Skeletal muscle satellite cell (primary cell): ENCODE results near the gene CPEB1.
"Not testable (repeated sequence)": the region's sequence is repeated elsewhere in the genome, so short reads cannot be mapped to it uniquely, and the experiment has no call there.

Experiments
- H3K27me3 ChIP-seq: 2 replicates; pipeline ENCODE4 v1.7.0; 2013; ENCODE audit warnings: low read length; ENCODE audit not compliant: control insufficient read depth, insufficient read depth
- H3K36me3 ChIP-seq: 2 replicates; pipeline ENCODE4 v1.7.0; 2013; ENCODE audit warnings: mild to moderate bottlenecking, control low read depth, low read length; ENCODE audit not compliant: insufficient read depth
- H3K4me1 ChIP-seq: 2 replicates; pipeline ENCODE4 v1.7.0; 2013; ENCODE audit warnings: low read length; ENCODE audit not compliant: control insufficient read depth, insufficient read depth
- H3K4me2 ChIP-seq: 2 replicates; pipeline ENCODE4 v1.7.0; 2013; ENCODE audit warnings: mild to moderate bottlenecking, low read length
- H3K4me3 ChIP-seq: 2 replicates; pipeline ENCODE4 v1.7.0; 2013; ENCODE audit warnings: low read length
- H3K9ac ChIP-seq: 2 replicates; pipeline ENCODE4 v1.7.0; 2013; ENCODE audit warnings: mild to moderate bottlenecking, low read depth, low read length, moderate library complexity
- H3K9me3 ChIP-seq: replicated peaks from 2 replicates; pipeline ENCODE4 v1.7.0; 2013; ENCODE audit warnings: mild to moderate bottlenecking, control low read depth, low read length

The CPEB1 gene

DNA sequence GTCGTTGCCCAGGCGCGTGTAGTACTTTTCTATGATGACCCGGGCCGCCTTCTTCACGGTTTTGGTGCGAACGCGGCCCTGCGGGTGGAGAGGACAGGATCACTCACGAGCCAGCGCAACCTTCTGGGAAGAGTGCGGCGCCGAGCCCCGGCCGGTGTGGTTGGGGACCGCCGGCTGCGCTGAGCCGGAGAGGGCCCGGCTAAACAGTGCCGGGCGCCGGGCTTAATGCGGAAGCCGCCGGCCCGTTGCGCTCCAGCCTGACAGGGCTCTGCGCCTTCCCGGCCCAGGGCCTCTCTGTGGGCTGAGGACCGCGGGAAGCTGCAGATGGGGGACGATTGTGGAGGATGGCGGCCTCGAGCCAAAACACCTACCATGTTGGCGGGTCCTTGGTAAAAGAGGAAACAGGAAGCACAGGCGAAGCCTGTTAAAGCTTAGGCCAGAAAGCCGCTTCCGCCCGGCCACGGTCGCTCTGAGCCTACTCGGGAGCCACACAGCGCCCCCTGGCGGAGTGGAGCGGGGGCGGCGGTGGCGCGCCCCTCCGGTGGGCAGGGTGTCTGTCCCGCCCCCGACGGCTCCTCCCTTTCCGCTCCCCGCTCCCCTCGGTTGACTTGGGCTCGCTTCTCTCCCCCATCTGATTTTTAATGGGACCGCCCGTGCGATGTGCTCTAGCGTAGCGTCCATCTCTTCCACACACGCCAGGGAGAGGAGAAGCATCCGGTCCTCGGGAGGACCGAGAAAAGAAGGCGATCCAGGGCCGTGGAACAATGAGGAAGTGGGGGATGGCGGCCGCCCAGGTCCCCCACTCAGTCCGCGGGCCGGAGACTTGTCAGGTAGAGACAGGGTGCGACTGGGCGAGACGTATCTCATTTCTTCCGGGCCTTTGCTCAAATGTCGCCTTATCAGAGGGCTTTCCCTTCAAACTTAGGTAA, 106.8 kb downstream of the CPEB1 start, which contains the start of gene RPS17:
Gene RPS17, minus strand, starts transcription at position 403 of the 929 bp plus-strand sequence. Its CDS starts 29 bp downstream, at position 374.
- no peaks in the 10 kb centered on the region for H3K9me3 ChIP-seq
- peaks cover 28% of the 10 kb centered on the region for H3K4me1 ChIP-seq
- peak within 1 kb of the TSS; percentile 95 for H3K4me2 ChIP-seq
- H3K4me3 ChIP-seq, result peak within 1 kb of the TSS; percentile 98
- peak within 1 kb of the TSS; percentile 100 for H3K9ac ChIP-seq
- H3K36me3 ChIP-seq, result peaks cover 47% of the 10 kb centered on the region
- no peaks in the 10 kb centered on the region for H3K27me3 ChIP-seq

- Histone ChIP-seq H3K9me3 (no peaks in the 10 kb centered on the region), H3K27me3 (no peaks in the 10 kb centered on the region), H3K4me3 (peak overlapping the region; percentile 98), H3K9ac (peak overlapping the region; percentile 100), H3K36me3 (peaks cover 50% of the 10 kb centered on the region), H3K4me2 (peak overlapping the region; percentile 92), H3K4me1 (peaks cover 28% of the 10 kb centered on the region)
Observed at GRCh38 chr15:82539691-82540054, 107.5 kb downstream of the CPEB1 start.

- Histone ChIP-seq H3K36me3 (peaks cover 54% of the 10 kb centered on the region), H3K4me3 (peak overlapping the region; percentile 98), H3K9me3 (no peaks in the 10 kb centered on the region)
Observed at GRCh38 chr15:82538961-82539690, 108.0 kb downstream of the CPEB1 start.

DNA sequence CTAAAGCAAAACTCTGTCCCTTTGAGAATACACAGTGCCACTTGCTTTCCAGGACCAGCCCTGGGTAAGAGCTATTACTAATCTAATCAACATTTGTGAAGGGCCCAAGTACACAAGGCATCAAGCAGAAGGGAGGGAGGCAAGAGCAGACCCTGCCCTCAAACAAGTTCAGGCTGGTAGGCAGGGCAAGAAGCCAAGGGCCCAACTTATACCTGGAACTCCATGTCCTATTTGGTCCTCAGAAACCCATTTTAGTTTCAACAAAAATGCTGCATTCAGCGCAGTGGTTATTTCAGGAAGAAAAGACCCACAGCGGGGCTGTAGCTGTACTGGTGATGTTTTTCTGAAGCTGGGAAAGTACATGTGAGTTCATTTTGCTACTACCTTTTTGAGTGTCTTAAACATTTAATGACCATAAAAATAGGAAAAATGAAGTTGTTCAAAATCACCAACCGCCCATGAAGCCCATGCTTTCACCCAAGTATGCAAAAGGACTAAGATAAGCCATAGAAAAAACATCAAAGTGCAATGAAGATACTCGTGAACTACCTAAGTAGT, 109.7 kb downstream of the CPEB1 start:
- H3K36me3 ChIP-seq, result peaks cover 63% of the 10 kb centered on the region
- peak overlapping the region; percentile 100 for H3K9ac ChIP-seq
- peak overlapping the region; percentile 92 for H3K4me2 ChIP-seq
- no peaks in the 10 kb centered on the region for H3K9me3 ChIP-seq
- peaks cover 24% of the 10 kb centered on the region for H3K4me1 ChIP-seq
- no peaks in the 10 kb centered on the region for H3K27me3 ChIP-seq
- H3K4me3 ChIP-seq, result peak overlapping the region; percentile 98

More at GRCh38 chr15:82538961-82539690, 108.0 kb downstream of the CPEB1 start:
- H3K9ac ChIP-seq, result peak overlapping the region; percentile 100
- H3K27me3 ChIP-seq, result no peaks in the 10 kb centered on the region
- H3K4me2 ChIP-seq, result peak overlapping the region; percentile 92
- H3K4me1 ChIP-seq, result peaks cover 28% of the 10 kb centered on the region

- H3K4me2 ChIP-seq, result peak overlapping the region; percentile 92
- H3K4me3 ChIP-seq, result no peak overlapping the region
- no peak overlapping the region for H3K9ac ChIP-seq
- no peaks in the 10 kb centered on the region for H3K27me3 ChIP-seq
- H3K36me3 ChIP-seq, result peaks cover 63% of the 10 kb centered on the region
- no peaks in the 10 kb centered on the region for H3K9me3 ChIP-seq
- H3K4me1 ChIP-seq, result peaks cover 24% of the 10 kb centered on the region
Observed at GRCh38 chr15:82536409-82537350, 110.5 kb downstream of the CPEB1 start.

DNA sequence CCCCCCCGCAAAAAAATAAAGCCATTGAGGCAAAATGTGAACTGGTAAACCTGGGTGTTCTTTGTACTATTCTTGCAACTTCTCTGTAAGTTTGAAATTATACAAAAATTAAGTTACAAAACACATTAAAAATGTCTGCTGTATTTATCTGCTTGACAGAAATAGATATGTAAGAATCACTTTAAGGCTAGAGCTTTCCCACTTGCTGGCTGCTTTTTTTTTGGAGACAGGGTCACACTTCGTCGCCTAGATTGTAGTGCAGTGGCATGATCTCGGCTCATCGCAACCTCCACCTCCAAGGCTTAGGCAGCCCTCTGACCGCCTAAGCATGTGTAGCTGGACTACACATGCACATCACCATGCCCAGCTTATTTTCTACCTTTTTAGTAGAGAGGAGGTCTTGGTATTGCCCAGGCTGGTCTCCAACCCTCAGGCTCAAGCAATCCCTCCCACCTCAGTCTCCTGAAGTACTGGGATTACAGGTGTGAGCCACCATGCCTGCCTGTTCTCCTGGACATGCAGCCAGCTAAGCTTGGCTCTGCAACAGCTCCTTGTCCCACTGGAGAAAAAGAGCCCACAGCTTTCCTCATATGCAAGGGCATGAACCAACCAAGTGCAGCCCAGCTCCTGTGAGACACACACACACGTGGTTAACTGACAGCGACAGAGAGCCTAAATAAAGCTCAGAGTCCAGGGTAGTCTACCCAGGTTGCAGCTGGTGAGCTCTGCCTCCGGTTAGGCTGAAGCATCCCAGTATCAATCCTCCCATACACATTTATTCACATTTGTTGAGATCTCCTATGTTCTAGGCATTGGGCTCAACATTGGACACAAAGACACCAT, 111.4 kb downstream of the CPEB1 start:
- Histone ChIP-seq H3K36me3 (peaks cover 63% of the 10 kb centered on the region), H3K4me2 (no peak overlapping the region)

DNA sequence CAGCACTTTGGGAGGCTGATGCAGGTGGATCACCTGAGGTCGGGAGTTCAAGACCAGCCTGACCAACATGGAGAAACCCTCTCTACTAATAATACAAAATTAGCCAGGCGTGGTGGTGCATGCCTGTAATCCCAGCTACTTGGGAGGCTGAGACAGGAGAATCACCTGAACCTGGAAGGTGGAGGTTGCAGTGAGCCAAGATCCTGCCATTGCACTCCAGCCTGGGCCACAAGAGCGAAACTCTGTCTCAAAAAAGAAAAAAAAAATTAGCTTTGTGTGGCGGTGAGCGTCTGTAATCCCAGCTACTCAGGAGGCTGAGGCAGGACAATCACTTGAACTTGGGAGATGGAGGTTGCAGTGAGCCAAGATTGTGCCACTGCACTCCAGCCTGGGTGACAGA, 112.0 kb downstream of the CPEB1 start:
- not testable (repeated sequence) for H3K9ac ChIP-seq, H3K27me3 ChIP-seq, H3K4me3 ChIP-seq, H3K9me3 ChIP-seq, H3K4me2 ChIP-seq
- Histone ChIP-seq H3K4me1 (peaks cover 18% of the 10 kb centered on the region), H3K36me3 (peaks cover 63% of the 10 kb centered on the region)

More for the DNA sequence above, 111.4 kb downstream of the CPEB1 start:
- Histone ChIP-seq H3K9me3 (no peaks in the 10 kb centered on the region), H3K4me1 (peaks cover 18% of the 10 kb centered on the region), H3K9ac (no peak overlapping the region), H3K4me3 (no peak overlapping the region), H3K27me3 (no peaks in the 10 kb centered on the region)

GRCh38 chr15:82534457-82534861, 112.7 kb downstream of the CPEB1 start:
- H3K9ac ChIP-seq, H3K4me3 ChIP-seq, H3K27me3 ChIP-seq, H3K9me3 ChIP-seq, H3K4me2 ChIP-seq: not testable (repeated sequence)
- H3K36me3 ChIP-seq, result peaks cover 56% of the 10 kb centered on the region
- H3K4me1 ChIP-seq, result peaks cover 18% of the 10 kb centered on the region

GRCh38 chr15:82533801-82534200, 113.4 kb downstream of the CPEB1 start:
- Histone ChIP-seq H3K4me1 (peaks cover 17% of the 10 kb centered on the region), H3K9me3 (no peaks in the 10 kb centered on the region), H3K36me3 (peaks cover 51% of the 10 kb centered on the region), H3K27me3 (no peaks in the 10 kb centered on the region), H3K4me2 (no peak overlapping the region), H3K4me3 (no peak overlapping the region), H3K9ac (no peak overlapping the region)

DNA sequence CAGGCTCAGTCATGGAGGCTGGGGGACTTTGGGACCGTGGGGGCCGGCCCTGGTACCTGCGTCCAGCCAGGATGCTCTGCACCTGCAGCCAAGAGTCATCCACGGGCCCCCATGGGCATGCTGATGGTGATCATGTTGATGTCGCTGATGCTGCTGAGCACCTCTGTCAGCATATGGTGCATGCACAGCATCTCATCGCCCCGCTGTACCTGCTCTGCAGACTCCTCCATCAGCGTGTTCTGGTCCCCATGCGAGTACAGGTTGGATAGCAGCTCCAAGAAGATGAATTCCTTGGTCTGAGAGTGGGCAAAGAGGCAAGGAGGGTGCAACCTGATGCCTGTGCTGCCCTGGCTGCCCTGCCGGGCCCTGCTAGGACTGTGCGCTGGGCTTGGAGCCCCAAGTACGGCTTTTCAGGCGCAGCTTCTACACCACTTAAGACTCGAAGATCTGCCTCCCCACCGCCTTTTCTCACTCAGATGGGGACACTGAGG, 114.1 kb downstream of the CPEB1 start:
- Histone ChIP-seq H3K4me1 (peaks cover 9% of the 10 kb centered on the region), H3K9me3 (no peaks in the 10 kb centered on the region), H3K4me2 (no peak overlapping the region), H3K27me3 (no peaks in the 10 kb centered on the region), H3K4me3 (no peak overlapping the region), H3K9ac (no peak overlapping the region), H3K36me3 (peaks cover 43% of the 10 kb centered on the region)
